Vagina (tissue), 2 donors: ENCODE measurements around the gene MDFI. TPM values are rescaled to one million over a fixed set of nuclear protein-coding genes. Genes with fewer than 3 reads are reported as not detected.

Experiments used
- DNase-seq, 2 donors: peaks; one replicate each; pipeline ENCODE4 v3.0.0-alpha.2; 2017; ENCODE audit errors: extremely low spot score in 2 of 2
- H3K27ac ChIP-seq: fragments of 200-600 bp; sonication (generic); one replicate; pipeline ENCODE4 v1.5.1; 2019
- H3K27me3 ChIP-seq: fragments of 200-600 bp; sonication (generic); one replicate; pipeline ENCODE4 v1.5.1; 2019
- H3K36me3 ChIP-seq, 2 donors: fragments of 200-600 bp; sonication (generic); one replicate each; pipeline ENCODE4 v1.5.1; 2017 to 2019
- H3K4me1 ChIP-seq: fragments of 200-600 bp; sonication (generic); one replicate; pipeline ENCODE4 v1.5.1; 2019
- H3K4me3 ChIP-seq, 2 donors: fragments of 200-600 bp; sonication (generic); 1 replicate in 1 of 2; 2 replicates in 1 of 2; pipeline ENCODE4 v1.5.1; 2016 to 2019
- H3K9me3 ChIP-seq: fragments of 200-600 bp; sonication (generic); one replicate; pipeline ENCODE4 v1.5.1; 2019
- CTCF ChIP-seq, 3 experiments: fragments of 450-650 bp in 2 of 3; fragments of 200-600 bp in 1 of 3; sonication (generic) in 1 of 3; IDR thresholded peaks; one replicate each; pipeline ENCODE4 v1.5.1; 2017 to 2019; ENCODE audit warnings: antibody characterized with exemption in 3 of 3, mild to moderate bottlenecking in 2 of 3, moderate library complexity in 2 of 3
- POLR2A ChIP-seq, 2 donors: fragments of 450-650 bp; IDR thresholded peaks; one replicate each; pipeline ENCODE4 v1.6.1; 2017; ENCODE audit warnings: antibody characterized with exemption in 2 of 2, mild to moderate bottlenecking in 2 of 2, moderate library complexity in 2 of 2
- POLR2AphosphoS5 ChIP-seq, 2 donors: sonication (generic); formaldehyde crosslinking; IDR thresholded peaks; one replicate each; pipeline ENCODE4 v1.9.0; 2017; ENCODE audit warnings: antibody characterized with exemption in 2 of 2, mild to moderate bottlenecking in 2 of 2, low read depth in 1 of 2; ENCODE audit not compliant: insufficient read depth in 1 of 2
- intact Hi-C: fragments of 100-400 bp; cut with DNase I; formaldehyde crosslinking; loops from one replicate; pipeline ENCODE4 v1.15.1; 2023
- total RNA-seq: library from RNA; depleted of rRNA; stranded (reverse); fragments of >200 nt; gene quantifications from one replicate; pipeline ENCODE4 v1.2.3, GENCODE V29; 2016

MDFI gene
- total RNA-seq, 1 donor from 2014 or later = 37.3 TPM

GRCh38 chr6:41651962-41652657 is 13.8 kb downstream of the MDFI start:
- Histone ChIP-seq H3K4me1 (peaks cover 7% of the 10 kb centered on the region), H3K27me3 (no peaks in the 10 kb centered on the region), H3K9me3 (no peaks in the 10 kb centered on the region), H3K27ac (no peak overlapping the region), H3K4me3 (no peak overlapping the region), H3K36me3 (no peaks in the 10 kb centered on the region)
- intact Hi-C loops = no loop called here
- no peak for TF ChIP-seq POLR2AphosphoS5 (IDR thresholded peaks at IDR 0.05; ENCODE audit: insufficient read depth in 1 of 2, low read depth in 1 of 2)
- no peak for TF ChIP-seq CTCF (IDR thresholded peaks at IDR 0.05)
- TF ChIP-seq POLR2A (IDR thresholded peaks at IDR 0.05) = no peak
- no peak for DNase-seq

- intact Hi-C loops = no loop called here
- no peak overlapping the region for H3K4me3 ChIP-seq
- no peak for DNase-seq
- H3K36me3 ChIP-seq = no peaks in the 10 kb centered on the region
- TF ChIP-seq CTCF (IDR thresholded peaks at IDR 0.05) (no peak), POLR2AphosphoS5 (IDR thresholded peaks at IDR 0.05; ENCODE audit: insufficient read depth in 1 of 2, low read depth in 1 of 2) (no peak), POLR2A (IDR thresholded peaks at IDR 0.05) (no peak)
- no peaks in the 10 kb centered on the region for H3K27me3 ChIP-seq
- no peaks in the 10 kb centered on the region for H3K9me3 ChIP-seq
- H3K4me1 ChIP-seq = peaks cover 7% of the 10 kb centered on the region
- H3K27ac ChIP-seq = no peak overlapping the region
These were observed 14.8 kb downstream of the MDFI start for GRCh38 chr6:41652866-41653652.

- no peak for TF ChIP-seq CTCF (IDR thresholded peaks at IDR 0.05)
- no peak for TF ChIP-seq POLR2A (IDR thresholded peaks at IDR 0.05)
- DNase-seq = no peak
- Histone ChIP-seq H3K4me1 (peaks cover 3% of the 10 kb centered on the region), H3K9me3 (no peaks in the 10 kb centered on the region), H3K36me3 (no peaks in the 10 kb centered on the region), H3K4me3 (no peak overlapping the region), H3K27ac (no peak overlapping the region), H3K27me3 (no peaks in the 10 kb centered on the region)
- intact Hi-C loops = no loop called here
These were observed 15.4 kb downstream of the MDFI start for GRCh38 chr6:41653691-41654090.

- H3K36me3 ChIP-seq = no peaks in the 10 kb centered on the region
- no peaks in the 10 kb centered on the region for H3K27me3 ChIP-seq
- no peak for DNase-seq
- H3K27ac ChIP-seq = no peak overlapping the region
- no peaks in the 10 kb centered on the region for H3K9me3 ChIP-seq
- intact Hi-C loops = no loop called here
- no peaks in the 10 kb centered on the region for H3K4me1 ChIP-seq
- H3K4me3 ChIP-seq = no peak overlapping the region
- TF ChIP-seq POLR2A (IDR thresholded peaks at IDR 0.05) = no peak
- TF ChIP-seq POLR2AphosphoS5 (IDR thresholded peaks at IDR 0.05; ENCODE audit: insufficient read depth in 1 of 2, low read depth in 1 of 2) = no peak
- no peak for TF ChIP-seq CTCF (IDR thresholded peaks at IDR 0.05)
These were observed 16.0 kb downstream of the MDFI start for GRCh38 chr6:41654151-41654697.
